DND-41 (cell line): ENCODE results near the gene MAST4.

ENCODE experiments used
- ATAC-seq: fragments of 200-7000 bp; cut with Tn5 transposase; 3 replicates; pipeline ENCODE4 v1.9.1; 2021; ENCODE audit warnings: low read depth; ENCODE audit not compliant: insufficient read depth
- DNase-seq: peaks from one replicate; pipeline ENCODE4 v3.0.0-alpha.2; 2020
- H2AFZ ChIP-seq: 2 replicates; pipeline ENCODE4 v1.6.0; 2012; ENCODE audit warnings: low read depth, low read length
- H3K27ac ChIP-seq: 2 replicates; pipeline ENCODE4 v1.5.1; 2012; ENCODE audit warnings: low read length, inconsistent platforms
- H3K27me3 ChIP-seq: fragments of 200-600 bp; sonication (generic); 2 replicates; pipeline ENCODE4 v1.6.0; 2012; ENCODE audit warnings: low read length, mild to moderate bottlenecking, inconsistent platforms; ENCODE audit not compliant: insufficient read depth, poor library complexity
- H3K36me3 ChIP-seq: 2 replicates; pipeline ENCODE4 v1.5.1; 2012; ENCODE audit warnings: low read length, inconsistent platforms; ENCODE audit not compliant: insufficient read depth
- H3K4me1 ChIP-seq: 2 replicates; pipeline ENCODE4 v1.5.1; 2012; ENCODE audit warnings: mild to moderate bottlenecking, low read length; ENCODE audit not compliant: insufficient read depth
- H3K4me2 ChIP-seq: 2 replicates; pipeline ENCODE4 v1.6.0; 2012; ENCODE audit warnings: mild to moderate bottlenecking, moderate library complexity, low read length, inconsistent platforms; ENCODE audit not compliant: insufficient read depth
- H3K4me3 ChIP-seq, 2 experiments: fragments of 200-600 bp in 1 of 2; shearing (Covaris generic) in 1 of 2; 2 replicates each; pipeline ENCODE4 v1.5.1; 2012 to 2016; ENCODE audit warnings: inconsistent platforms in 2 of 2, low read length in 2 of 2, mild to moderate bottlenecking in 2 of 2, low read depth in 1 of 2, moderate library complexity in 1 of 2
- H3K79me2 ChIP-seq: 2 replicates; pipeline ENCODE4 v1.6.0; 2012; ENCODE audit warnings: low read length, inconsistent platforms; ENCODE audit not compliant: insufficient read depth
- H3K9ac ChIP-seq: 2 replicates; pipeline ENCODE4 v1.6.0; 2012; ENCODE audit warnings: low read depth, mild to moderate bottlenecking, inconsistent platforms, low read length, moderate library complexity
- H3K9me3 ChIP-seq: 2 replicates; pipeline ENCODE4 v1.5.1; 2012; ENCODE audit warnings: low read length, moderate library complexity, mild to moderate bottlenecking, inconsistent platforms; ENCODE audit not compliant: insufficient read depth, severe bottlenecking
- H4K20me1 ChIP-seq: 2 replicates; pipeline ENCODE4 v1.6.0; 2012; ENCODE audit warnings: low read length; ENCODE audit not compliant: insufficient read depth
- CTCF ChIP-seq: IDR thresholded peaks from 2 replicates; pipeline ENCODE4 v1.5.1; 2012; ENCODE audit warnings: borderline replicate concordance, low read length, moderate library complexity, mild to moderate bottlenecking; ENCODE audit not compliant: poor library complexity, severe bottlenecking; ENCODE audit errors: extremely low read depth
- EZH2 ChIP-seq: IDR thresholded peaks from 3 replicates; pipeline ENCODE4 v1.6.1; 2012; ENCODE audit warnings: borderline replicate concordance, low read depth, mild to moderate bottlenecking, moderate library complexity, low read length, inconsistent platforms; ENCODE audit not compliant: severe bottlenecking

Gene MAST4

GRCh38 chr5:67106626-67107342 lies 510.6 kb downstream of the MAST4 start:
- DNase-seq: no peak
- no peak overlapping the region for H3K9ac ChIP-seq
- no peaks in the 10 kb centered on the region for H3K9me3 ChIP-seq
- no peak for TF ChIP-seq EZH2
- H3K4me3 ChIP-seq: no peak overlapping the region
- H3K36me3 ChIP-seq: peaks cover 39% of the 10 kb centered on the region
- H3K4me2 ChIP-seq: no peak overlapping the region
- H3K4me1 ChIP-seq: no peaks in the 10 kb centered on the region
- no peak for ATAC-seq
- no peaks in the 10 kb centered on the region for H3K79me2 ChIP-seq
- no peak overlapping the region for H2AFZ ChIP-seq
- no peak overlapping the region for H3K27ac ChIP-seq
- H4K20me1 ChIP-seq: no peaks in the 10 kb centered on the region
- H3K27me3 ChIP-seq: no peaks in the 10 kb centered on the region

DNA sequence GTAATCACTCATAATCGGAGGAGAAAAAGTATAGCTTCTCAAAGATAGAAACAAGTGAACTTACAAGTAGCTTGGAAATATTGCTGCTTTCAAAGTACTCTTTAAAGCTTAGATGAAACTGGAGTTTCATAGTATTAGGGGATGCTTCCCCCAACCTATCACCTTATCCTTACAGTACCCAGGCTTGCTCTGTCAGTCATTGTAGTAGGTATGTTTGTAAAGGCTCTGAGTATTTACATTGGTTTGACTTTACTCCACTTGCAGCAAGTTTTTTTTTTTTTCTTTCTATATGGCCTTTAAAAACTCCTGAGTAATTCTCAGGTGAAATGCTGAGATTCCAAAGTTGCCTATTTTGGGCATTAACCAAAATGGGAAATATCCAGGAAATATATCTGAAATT lies 515.6 kb downstream of the MAST4 start:
- no peaks in the 10 kb centered on the region for H3K27me3 ChIP-seq
- H3K79me2 ChIP-seq: no peaks in the 10 kb centered on the region
- H3K9me3 ChIP-seq: no peaks in the 10 kb centered on the region
- DNase-seq (no peak), ATAC-seq (no peak)
- H3K36me3 ChIP-seq: peaks cover 28% of the 10 kb centered on the region
- no peak overlapping the region for H3K9ac ChIP-seq
- H3K27ac ChIP-seq: no peak overlapping the region
- H3K4me1 ChIP-seq: no peaks in the 10 kb centered on the region
- H2AFZ ChIP-seq: no peak overlapping the region
- H4K20me1 ChIP-seq: no peaks in the 10 kb centered on the region
- no peak for TF ChIP-seq CTCF
- TF ChIP-seq EZH2: no peak
- no peak overlapping the region for H3K4me3 ChIP-seq
- no peak overlapping the region for H3K4me2 ChIP-seq

- no peaks in the 10 kb centered on the region for H4K20me1 ChIP-seq
- DNase-seq: no peak
- no peak overlapping the region for H3K4me3 ChIP-seq
- ATAC-seq: no peak
- TF ChIP-seq EZH2 (no peak), CTCF (no peak)
- no peak overlapping the region for H3K9ac ChIP-seq
- H3K9me3 ChIP-seq: no peaks in the 10 kb centered on the region
- no peak overlapping the region for H3K27ac ChIP-seq
- H3K4me1 ChIP-seq: no peaks in the 10 kb centered on the region
- H3K36me3 ChIP-seq: peaks cover 29% of the 10 kb centered on the region
- no peak overlapping the region for H2AFZ ChIP-seq
- H3K4me2 ChIP-seq: no peak overlapping the region
- no peaks in the 10 kb centered on the region for H3K79me2 ChIP-seq
- H3K27me3 ChIP-seq: no peaks in the 10 kb centered on the region
Measured at GRCh38 chr5:67115246-67115645, 519.1 kb downstream of the MAST4 start.

DNA sequence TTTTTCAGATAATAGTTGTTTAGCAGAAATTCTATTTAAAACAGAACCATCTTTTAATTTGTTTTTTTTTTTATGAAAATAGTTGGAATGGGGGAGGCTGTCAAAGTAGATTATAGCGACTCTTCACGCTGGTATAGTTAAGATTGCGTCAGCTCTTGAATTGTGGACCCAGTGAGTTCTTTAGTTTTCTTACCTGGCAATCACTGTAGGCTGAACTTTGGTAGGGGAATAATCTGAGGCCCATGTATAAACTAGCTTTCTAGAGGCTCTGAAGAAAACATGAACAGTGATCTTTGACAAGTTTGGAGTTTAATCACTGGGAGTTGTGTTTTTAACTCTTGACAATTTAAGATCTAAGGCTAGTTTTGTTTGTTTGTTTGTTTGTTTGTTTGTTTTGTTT lies 519.6 kb downstream of the MAST4 start:
- ATAC-seq: no peak
- no peak overlapping the region for H3K9ac ChIP-seq
- no peaks in the 10 kb centered on the region for H3K4me1 ChIP-seq
- DNase-seq: no peak
- no peaks in the 10 kb centered on the region for H3K9me3 ChIP-seq
- H3K4me2 ChIP-seq: no peak overlapping the region
- no peaks in the 10 kb centered on the region for H4K20me1 ChIP-seq
- H3K36me3 ChIP-seq: peaks cover 25% of the 10 kb centered on the region
- TF ChIP-seq EZH2 (no peak), CTCF (no peak)
- H3K27me3 ChIP-seq: no peaks in the 10 kb centered on the region
- H3K27ac ChIP-seq: no peak overlapping the region
- no peak overlapping the region for H3K4me3 ChIP-seq
- no peak overlapping the region for H2AFZ ChIP-seq
- H3K79me2 ChIP-seq: no peaks in the 10 kb centered on the region
